HUES6 (cell line): Measurements from ENCODE around the gene RER1.

ENCODE experiments used
- H3K27ac ChIP-seq: 2 replicates; pipeline ENCODE4 v1.7.0; 2013; ENCODE audit warnings: low read depth, mild to moderate bottlenecking, low read length, inconsistent platforms
- H3K27me3 ChIP-seq: 2 replicates; pipeline ENCODE4 v1.6.1; 2013; ENCODE audit warnings: low read length; ENCODE audit not compliant: control insufficient read depth, insufficient read depth
- H3K36me3 ChIP-seq: 2 replicates; pipeline ENCODE4 v1.6.1; 2013; ENCODE audit warnings: low read length; ENCODE audit not compliant: control insufficient read depth, insufficient read depth
- H3K4me1 ChIP-seq: 2 replicates; pipeline ENCODE4 v1.6.1; 2013; ENCODE audit warnings: low read length; ENCODE audit not compliant: control insufficient read depth, insufficient read depth
- H3K4me3 ChIP-seq: 2 replicates; pipeline ENCODE4 v1.5.1; 2013; ENCODE audit warnings: low read depth, low read length
- H3K9ac ChIP-seq: one replicate; pipeline ENCODE4 v1.6.1; 2013; ENCODE audit warnings: mild to moderate bottlenecking, low read length
- H3K9me3 ChIP-seq: 2 replicates; pipeline ENCODE4 v1.6.1; 2013; ENCODE audit warnings: low read depth, low read length; ENCODE audit not compliant: control insufficient read depth, insufficient read depth

The RER1 gene

GRCh38 chr1:2355373-2356261 lies 36.0 kb upstream of the RER1 start:
- H3K36me3 ChIP-seq, result no peaks in the 10 kb centered on the region
- H3K27me3 ChIP-seq, result no peaks in the 10 kb centered on the region
- no peak overlapping the region for H3K9ac ChIP-seq
- no peak overlapping the region for H3K4me3 ChIP-seq
- no peak overlapping the region; the same call in 1 of the 2 replicates for H3K27ac ChIP-seq
- H3K9me3 ChIP-seq, result no peaks in the 10 kb centered on the region
- no peaks in the 10 kb centered on the region for H3K4me1 ChIP-seq

- H3K27ac ChIP-seq, result no peak overlapping the region
- no peaks in the 10 kb centered on the region for H3K9me3 ChIP-seq
- H3K9ac ChIP-seq, result no peak overlapping the region
- no peak overlapping the region for H3K4me3 ChIP-seq
- H3K36me3 ChIP-seq, result no peaks in the 10 kb centered on the region
- H3K27me3 ChIP-seq, result no peaks in the 10 kb centered on the region
- no peaks in the 10 kb centered on the region for H3K4me1 ChIP-seq
Observed at GRCh38 chr1:2356401-2356800, 35.2 kb upstream of the RER1 start.

- Histone ChIP-seq H3K4me1 (no peaks in the 10 kb centered on the region), H3K36me3 (no peaks in the 10 kb centered on the region), H3K27ac (no peak overlapping the region), H3K9me3 (no peaks in the 10 kb centered on the region), H3K4me3 (no peak overlapping the region), H3K27me3 (no peaks in the 10 kb centered on the region), H3K9ac (peak overlapping the region; percentile 11)
Observed at GRCh38 chr1:2356911-2357845, 34.5 kb upstream of the RER1 start.

GRCh38 chr1:2358072-2358471 lies 33.6 kb upstream of the RER1 start:
- Histone ChIP-seq H3K36me3 (no peaks in the 10 kb centered on the region), H3K9me3 (peaks cover 3% of the 10 kb centered on the region; the same call in 1 of the 2 replicates), H3K27me3 (no peaks in the 10 kb centered on the region), H3K4me3 (no peak overlapping the region), H3K9ac (no peak overlapping the region), H3K4me1 (no peaks in the 10 kb centered on the region), H3K27ac (no peak overlapping the region)

DNA sequence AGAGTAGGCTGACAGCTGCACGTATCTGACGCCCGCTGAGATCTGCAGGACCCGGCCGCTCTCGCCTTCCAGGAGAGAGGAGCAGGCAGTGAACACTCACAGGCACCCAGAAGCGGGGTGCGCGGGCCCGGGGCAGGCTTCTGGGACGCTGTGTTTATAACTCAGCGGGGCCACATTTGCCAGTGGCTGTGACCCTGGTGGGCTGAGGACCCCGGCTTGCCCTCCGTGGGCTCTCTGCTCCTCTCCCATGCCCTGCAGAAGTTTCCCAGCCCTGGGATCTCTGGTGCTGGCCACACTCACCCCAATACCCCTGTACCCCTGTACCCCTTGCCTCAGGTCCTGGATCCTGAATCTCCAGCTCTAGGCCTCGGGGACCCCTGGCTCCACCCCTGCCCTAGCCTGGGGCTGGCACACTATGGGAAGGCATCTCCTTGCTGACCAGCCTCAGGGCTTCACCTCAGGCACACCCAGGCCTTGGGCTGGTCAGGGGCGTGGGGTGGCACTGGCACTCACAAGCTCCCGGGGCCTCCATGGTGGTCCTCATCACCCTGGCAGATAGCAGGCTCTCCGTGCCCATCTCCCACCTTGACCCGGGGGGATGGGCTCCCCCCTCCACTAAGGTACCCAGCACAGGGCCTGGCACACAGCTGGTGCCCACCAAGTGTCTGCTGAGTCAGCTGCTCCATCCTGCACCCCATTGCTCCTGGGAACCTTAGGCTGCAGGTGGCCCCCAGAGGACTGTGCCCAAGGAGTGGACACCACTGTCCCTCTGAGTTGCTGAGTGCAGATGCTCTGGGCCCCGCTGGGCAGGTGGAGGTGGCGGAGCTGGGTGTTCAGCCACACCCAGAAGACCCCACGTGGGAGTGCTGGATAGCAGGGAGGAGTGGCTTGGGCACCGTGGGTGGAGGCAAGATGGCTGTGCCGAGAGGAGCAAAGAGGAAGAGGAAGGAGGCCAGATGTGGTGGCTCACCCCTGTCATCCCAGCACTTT lies 32.7 kb upstream of the RER1 start:
- H3K27me3 ChIP-seq, result no peaks in the 10 kb centered on the region

DNA sequence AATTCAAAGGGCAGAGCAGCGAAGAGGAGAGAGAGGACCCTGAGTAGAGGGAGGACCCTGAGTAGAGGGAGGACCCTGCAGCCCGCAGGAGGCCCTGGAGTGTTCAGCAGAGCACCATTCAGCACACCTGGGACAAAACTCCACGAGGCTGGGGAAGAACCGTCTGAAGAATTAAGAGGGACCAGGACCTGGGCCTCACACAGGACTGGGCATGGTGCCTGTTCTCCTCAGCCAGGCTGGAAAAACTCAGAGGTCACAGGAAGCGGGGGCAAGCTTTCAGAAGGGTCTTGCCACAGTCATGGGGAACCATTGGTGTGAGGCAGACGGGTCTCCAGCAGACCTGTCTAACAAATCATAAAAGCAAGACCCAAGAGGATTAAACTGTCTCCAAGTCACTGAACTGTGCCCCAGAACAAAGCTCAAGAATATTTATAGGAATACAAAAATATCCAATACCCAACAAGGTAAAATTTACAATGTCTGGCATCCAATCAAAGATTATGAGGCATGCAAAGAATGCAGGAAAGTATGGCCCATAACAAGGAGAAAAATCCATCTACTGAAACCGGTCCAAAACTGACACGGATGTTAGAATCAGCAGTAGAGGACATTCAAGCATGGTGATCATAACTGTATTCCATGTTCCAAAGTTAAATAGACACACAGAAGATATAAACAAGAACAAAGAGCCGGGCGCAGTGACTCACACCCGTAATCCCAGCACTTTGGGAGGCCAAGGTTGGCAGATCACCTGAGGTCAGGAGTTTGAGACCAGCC lies 30.9 kb upstream of the RER1 start:
- no peak overlapping the region for H3K9ac ChIP-seq
- no peak overlapping the region for H3K27ac ChIP-seq
- H3K9me3 ChIP-seq, result peaks cover 10% of the 10 kb centered on the region; the same call in 1 of the 2 replicates
- H3K4me3 ChIP-seq, result no peak overlapping the region
- no peaks in the 10 kb centered on the region for H3K36me3 ChIP-seq
- H3K27me3 ChIP-seq, result no peaks in the 10 kb centered on the region
- no peaks in the 10 kb centered on the region for H3K4me1 ChIP-seq

More for the DNA sequence above, 32.7 kb upstream of the RER1 start:
- no peak overlapping the region for H3K4me3 ChIP-seq
- no peaks in the 10 kb centered on the region for H3K36me3 ChIP-seq
- H3K27ac ChIP-seq, result no peak overlapping the region
- H3K9me3 ChIP-seq, result peaks cover 8% of the 10 kb centered on the region; the same call in 1 of the 2 replicates
- no peaks in the 10 kb centered on the region for H3K4me1 ChIP-seq
- H3K9ac ChIP-seq, result no peak overlapping the region

GRCh38 chr1:2363847-2364513 lies 27.7 kb upstream of the RER1 start:
- no peaks in the 10 kb centered on the region for H3K27me3 ChIP-seq
- no peak overlapping the region for H3K4me3 ChIP-seq
- H3K9ac ChIP-seq, result no peak overlapping the region
- no peaks in the 10 kb centered on the region for H3K36me3 ChIP-seq
- H3K9me3 ChIP-seq, result peaks cover 10% of the 10 kb centered on the region; the same call in 1 of the 2 replicates
- H3K4me1 ChIP-seq, result no peaks in the 10 kb centered on the region
- H3K27ac ChIP-seq, result no peak overlapping the region

DNA sequence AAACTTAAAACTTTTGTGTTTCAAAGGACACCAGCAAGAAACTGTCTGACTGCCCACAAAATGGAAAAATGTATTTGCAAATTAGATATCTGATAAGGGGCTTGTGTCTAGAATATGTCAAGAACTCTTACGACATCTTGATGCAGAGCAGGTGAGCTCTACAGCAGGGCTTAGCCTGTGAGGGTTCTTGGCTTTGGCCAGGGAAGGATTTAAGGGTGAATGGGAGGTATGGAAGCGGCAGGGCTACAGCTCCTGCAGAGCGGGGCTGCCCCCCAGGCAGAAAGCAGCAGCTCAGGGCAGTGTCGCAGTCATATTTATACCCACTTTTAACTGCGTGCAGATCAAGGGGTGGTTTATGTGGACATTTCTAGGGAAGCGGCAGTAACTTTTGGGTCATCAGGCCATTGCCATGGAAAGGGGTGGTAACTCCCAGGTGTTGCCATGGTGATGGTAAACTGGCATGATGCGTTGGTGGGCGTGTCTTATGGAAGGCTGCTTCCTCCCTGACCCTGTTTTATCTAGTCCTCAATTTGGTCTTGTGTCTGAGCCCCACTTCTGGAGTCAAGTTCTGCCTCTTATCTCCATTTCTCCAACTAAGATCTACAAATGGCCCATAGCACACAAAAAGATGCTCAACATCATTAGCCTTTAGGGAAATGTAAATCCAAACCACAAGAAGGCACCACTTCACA lies 23.4 kb upstream of the RER1 start:
- H3K27me3 ChIP-seq, result no peaks in the 10 kb centered on the region
- H3K9ac ChIP-seq, result no peak overlapping the region
- no peak overlapping the region for H3K4me3 ChIP-seq
- no peaks in the 10 kb centered on the region for H3K4me1 ChIP-seq
- H3K27ac ChIP-seq, result no peak overlapping the region
- no peaks in the 10 kb centered on the region for H3K36me3 ChIP-seq
- peaks cover 6% of the 10 kb centered on the region; the same call in 1 of the 2 replicates for H3K9me3 ChIP-seq
